H1 (cell line): ENCODE measurements around the gene RNF43. TPM values are rescaled to one million over a fixed set of nuclear protein-coding genes. Genes with fewer than 3 reads are reported as not detected.

Source experiments
- CTCF ChIA-PET: fragments of 300-600 bp; sonication (Branson Sonifier 250); formaldehyde crosslinking; loops from one replicate; lab custom pipeline; 2021; ENCODE audit not compliant: partially characterized antibody; lab: Charles Lee
- POLR2A ChIA-PET: fragments of 300-600 bp; sonication (Branson Sonifier 250); formaldehyde crosslinking; loops from one replicate; lab custom pipeline; 2021; ENCODE audit warnings: inconsistent platforms; ENCODE audit not compliant: partially characterized antibody; lab: Charles Lee
- DNase-seq, 2 experiments: peaks; one replicate each; pipeline versions ENCODE4 v3.0.0 to v3.0.0-alpha.2; 2010 to 2022; ENCODE audit warnings: low spot score in 2 of 2, low read depth in 1 of 2, mixed read lengths in 1 of 2
- FAIRE-seq: peaks from 2 replicates; lab custom pipeline; 2011; peaks lifted over from hg19 to GRCh38; lab: Jason Lieb, UNC
- H2AFZ ChIP-seq: 2 replicates; pipeline ENCODE4 v1.8.1; 2012; ENCODE audit warnings: low read length, inconsistent platforms
- H2AK5ac ChIP-seq: 2 replicates; pipeline ENCODE4 v1.6.1; 2013; ENCODE audit warnings: low read depth, low read length
- H2BK120ac ChIP-seq: replicated peaks from 2 replicates; pipeline ENCODE3; 2013; ENCODE audit warnings: low read depth, low read length, inconsistent platforms
- H2BK12ac ChIP-seq: 2 replicates; pipeline ENCODE4 v1.6.1; 2013; ENCODE audit warnings: low read depth, low read length
- H2BK15ac ChIP-seq: 2 replicates; pipeline ENCODE4 v1.6.1; 2013; ENCODE audit warnings: low read length
- H2BK20ac ChIP-seq: 2 replicates; pipeline ENCODE4 v1.6.1; 2013; ENCODE audit warnings: low read length
- H2BK5ac ChIP-seq: 2 replicates; pipeline ENCODE4 v1.6.1; 2013; ENCODE audit warnings: low read depth, low read length
- H3K14ac ChIP-seq: 2 replicates; pipeline ENCODE4 v1.6.1; 2013; ENCODE audit warnings: inconsistent platforms; ENCODE audit not compliant: insufficient read length
- H3K18ac ChIP-seq: 2 replicates; pipeline ENCODE4 v1.6.1; 2013; ENCODE audit warnings: low read length; ENCODE audit errors: extremely low read depth
- H3K23ac ChIP-seq: 2 replicates; pipeline ENCODE4 v1.6.1; 2013; ENCODE audit warnings: inconsistent platforms; ENCODE audit not compliant: insufficient read length
- H3K23me2 ChIP-seq: 2 replicates; pipeline ENCODE4 v1.6.1; 2013; ENCODE audit warnings: low read depth, low read length
- H3K27ac ChIP-seq: 2 replicates; pipeline ENCODE4 v1.6.1; 2011; ENCODE audit warnings: low read depth, low read length, inconsistent platforms
- H3K27me3 ChIP-seq, 4 experiments: replicated peaks in 1 of 4; 1 replicate in 1 of 4; 2 replicates in 3 of 4; pipeline versions ENCODE4 v1.6.1 to v1.8.1; 2011 to 2013; ENCODE audit warnings: low read length in 3 of 4, mild to moderate bottlenecking in 3 of 4, inconsistent platforms in 2 of 4, mixed read lengths in 2 of 4, moderate library complexity in 1 of 4; ENCODE audit not compliant: control insufficient read depth in 3 of 4, insufficient read depth in 3 of 4; ENCODE audit errors: extremely low read depth in 1 of 4
- H3K36me3 ChIP-seq, 4 experiments: 2 replicates each; pipeline versions ENCODE4 v1.6.1 to v1.8.1; 2011 to 2013; ENCODE audit warnings: mild to moderate bottlenecking in 4 of 4, low read length in 3 of 4, moderate library complexity in 2 of 4, control low read depth in 1 of 4, inconsistent platforms in 1 of 4; ENCODE audit not compliant: insufficient read depth in 4 of 4, control insufficient read depth in 2 of 4
- H3K4ac ChIP-seq: replicated peaks from 2 replicates; pipeline ENCODE3; 2013; ENCODE audit warnings: low read length, low read depth, mixed read lengths, inconsistent platforms; ENCODE audit not compliant: insufficient read length
- H3K4me1 ChIP-seq, 4 experiments: replicated peaks in 1 of 4; 1 replicate in 1 of 4; 2 replicates in 3 of 4; pipeline versions ENCODE4 v1.6.1 to v1.8.1; 2011 to 2013; ENCODE audit warnings: low read length in 3 of 4, inconsistent platforms in 2 of 4, mixed read lengths in 1 of 4; ENCODE audit not compliant: insufficient read depth in 4 of 4, control insufficient read depth in 3 of 4
- H3K4me2 ChIP-seq, 2 experiments: 2 replicates each; pipeline versions ENCODE4 v1.6.1 to v1.8.1; 2011 to 2013; ENCODE audit warnings: low read depth in 2 of 2, low read length in 2 of 2, control low read depth in 1 of 2, inconsistent platforms in 1 of 2, mild to moderate bottlenecking in 1 of 2; ENCODE audit not compliant: insufficient read depth in 1 of 2
- H3K4me3 ChIP-seq, 4 experiments: fragments of 200-600, 300-600 bp in 1 of 4; sonication (generic), shearing (Covaris generic), sonication (Bioruptor Twin) in 1 of 4; 2 replicates each; pipeline versions ENCODE4 v1.5.1 to v1.8.1; 2011 to 2016; ENCODE audit warnings: low read length in 4 of 4, low read depth in 3 of 4, control low read depth in 2 of 4, inconsistent platforms in 2 of 4, mild to moderate bottlenecking in 2 of 4, mixed read lengths in 1 of 4, moderate library complexity in 1 of 4; ENCODE audit not compliant: insufficient read depth in 2 of 4; ENCODE audit errors: extremely low read depth in 1 of 4
- H3K56ac ChIP-seq: replicated peaks from 2 replicates; pipeline ENCODE3; 2013; ENCODE audit warnings: low read depth, mild to moderate bottlenecking, mixed read lengths, low read length, inconsistent platforms; ENCODE audit not compliant: insufficient read length
- H3K79me1 ChIP-seq: 2 replicates; pipeline ENCODE4 v1.6.1; 2013; ENCODE audit warnings: low read depth, low read length, control low read depth
- H3K79me2 ChIP-seq, 2 experiments: 2 replicates each; pipeline versions ENCODE4 v1.6.1 to v1.8.1; 2012 to 2013; ENCODE audit warnings: low read length in 2 of 2, mild to moderate bottlenecking in 2 of 2, inconsistent platforms in 1 of 2; ENCODE audit not compliant: insufficient read depth in 2 of 2, control insufficient read depth in 1 of 2
- H3K9ac ChIP-seq, 4 experiments: replicated peaks in 1 of 4; 1 replicate in 1 of 4; 2 replicates in 3 of 4; pipeline versions ENCODE4 v1.6.1 to v1.8.1; 2011 to 2013; ENCODE audit warnings: low read depth in 3 of 4, low read length in 3 of 4, control low read depth in 2 of 4, mild to moderate bottlenecking in 2 of 4, moderate library complexity in 2 of 4, inconsistent platforms in 1 of 4; ENCODE audit errors: extremely low read depth in 1 of 4
- H3K9me3 ChIP-seq, 2 experiments: 2 replicates each; pipeline versions ENCODE4 v1.6.1 to v1.8.1; 2012 to 2013; ENCODE audit warnings: mild to moderate bottlenecking in 2 of 2, moderate library complexity in 2 of 2, control low read depth in 1 of 2, inconsistent platforms in 1 of 2, low read depth in 1 of 2, low read length in 1 of 2, mixed read lengths in 1 of 2; ENCODE audit not compliant: insufficient read depth in 2 of 2
- H4K20me1 ChIP-seq, 2 experiments: replicated peaks in 1 of 2; 2 replicates each; pipeline versions ENCODE3 to v1.8.1; 2011 to 2013; ENCODE audit warnings: inconsistent platforms in 2 of 2, low read length in 2 of 2, mild to moderate bottlenecking in 1 of 2; ENCODE audit not compliant: insufficient read depth in 2 of 2, control insufficient read depth in 1 of 2
- H4K5ac ChIP-seq: 2 replicates; pipeline ENCODE4 v1.6.1; 2013; ENCODE audit warnings: low read length, low read depth, mixed read lengths, inconsistent platforms; ENCODE audit not compliant: insufficient read length
- H4K8ac ChIP-seq: 2 replicates; pipeline ENCODE4 v1.8.0; 2013; ENCODE audit warnings: mild to moderate bottlenecking, moderate library complexity, low read length, inconsistent platforms; ENCODE audit not compliant: insufficient read depth; ENCODE audit errors: extremely low read depth
- H4K91ac ChIP-seq: replicated peaks from 2 replicates; pipeline ENCODE3; 2013; ENCODE audit warnings: low read length, mixed read lengths, inconsistent platforms; ENCODE audit not compliant: insufficient read length
- ATF2 ChIP-seq: IDR thresholded peaks from 2 replicates; pipeline ENCODE4 v1.6.1; 2012; ENCODE audit warnings: low read length, inconsistent platforms
- BRCA1 ChIP-seq: IDR thresholded peaks from 2 replicates; pipeline ENCODE4 v1.6.1; 2012; ENCODE audit warnings: low read depth, low read length, improper control_type of control experiment
- EGR1 ChIP-seq: IDR thresholded peaks from 2 replicates; pipeline ENCODE4 v1.6.1; 2011; ENCODE audit warnings: low read depth, low read length, borderline replicate concordance
- JUND ChIP-seq: IDR thresholded peaks from 2 replicates; pipeline ENCODE4 v1.6.1; 2011; ENCODE audit warnings: mild to moderate bottlenecking, improper control_type of control experiment, low read length
- KDM1A ChIP-seq: fragments of 200-600, 300-600 bp; sonication (generic); IDR thresholded peaks from 2 replicates; pipeline ENCODE4 v1.7.1; 2016; ENCODE audit warnings: mild to moderate bottlenecking, low read length, borderline replicate concordance
- MAX ChIP-seq: IDR thresholded peaks from 2 replicates; pipeline ENCODE4 v1.6.1; 2012; ENCODE audit warnings: inconsistent platforms
- POLR2AphosphoS5 ChIP-seq: IDR thresholded peaks from 2 replicates; pipeline ENCODE4 v1.6.1; 2011; ENCODE audit warnings: low read depth, low read length
- POU5F1 ChIP-seq: IDR thresholded peaks from 2 replicates; pipeline ENCODE4 v1.6.1; 2011; ENCODE audit warnings: low read depth, mild to moderate bottlenecking, low read length, moderate library complexity
- SIX5 ChIP-seq: IDR thresholded peaks from 2 replicates; pipeline ENCODE4 v1.6.1; 2011; ENCODE audit warnings: mild to moderate bottlenecking, low read depth, low read length
- SP2 ChIP-seq: IDR thresholded peaks from 2 replicates; pipeline ENCODE4 v1.6.1; 2012; ENCODE audit warnings: mild to moderate bottlenecking, low read length, inconsistent platforms
- TAF1 ChIP-seq: IDR thresholded peaks from 2 replicates; pipeline ENCODE4 v1.6.1; 2011; ENCODE audit warnings: mild to moderate bottlenecking, low read depth, low read length
- ZNF274 ChIP-seq: IDR thresholded peaks from 2 replicates; pipeline ENCODE4 v1.7.0; 2012; ENCODE audit warnings: low read length, borderline replicate concordance; ENCODE audit errors: extremely low read depth
- WGBS, 2 experiments: shearing (Covaris generic) in 1 of 2; methylation state at CpG; one replicate each; pipeline versions ENCODE4 v1.1.6 to v1.1.7; 2013 to 2015; ENCODE audit warnings: low lambda C conversion rate in 2 of 2, mixed read lengths in 2 of 2, inconsistent platforms in 1 of 2, low coverage in 1 of 2, missing lambda C conversion rate in 1 of 2; ENCODE audit not compliant: insufficient replicate concordance in 2 of 2, insufficient coverage in 1 of 2, insufficient read length in 1 of 2; ENCODE audit errors: extremely low coverage in 1 of 2, missing lambda C conversion rate in 1 of 2; 5-methylcytosine and 5-hydroxymethylcytosine counted together
- polyA plus RNA-seq, 7 experiments: library from polyadenylated mRNA; depleted of rRNA in 3 of 7; stranded (reverse) in 5 of 7; unstranded in 2 of 7; fragments of >200 nt in 5 of 7; fragments of 200-250 nt in 2 of 7; gene quantifications; 1 replicate in 5 of 7; 2 replicates in 1 of 7; 4 replicates in 1 of 7; pipeline versions ENCODE4 v1.2.1 to v1.2.3, GENCODE V29; 2011 to 2013; ENCODE audit warnings: missing spikeins in 2 of 7, mixed read lengths in 2 of 7
- total RNA-seq: library from RNA; stranded (reverse); fragmentation: NEBNext Ultra II Directional; extraction: Animal tissue kit (Norgen Biotek cat#: 25700); gene quantifications from 2 replicates; pipeline ENCODE4 v1.2.1, GENCODE V29; 2021

The RNF43 gene
- total and polyA plus RNA-seq, 2 of the 8 experiments (the other 6 are each of a cell fraction or from before 2014, with no cell fraction given), result 0.89 to 1.5 TPM

- Histone ChIP-seq H3K4me1 (peaks cover 6 to 15% (median 10%) of the 10 kb centered on the region in 4 experiments; a peak in 5 of 7 replicates), H3K23me2 (no peaks in the 10 kb centered on the region), H4K91ac (no peak overlapping the region), H3K79me1 (no peaks in the 10 kb centered on the region), H3K23ac (no peak overlapping the region), H3K9me3 (no peaks in the 10 kb centered on the region), H3K27ac (no peak overlapping the region), H2BK12ac (no peak overlapping the region; the same call in 1 of the 2 replicates), H3K4me3 (no peak overlapping the region), H2AK5ac (no peak overlapping the region), H3K36me3 (no peaks in the 10 kb centered on the region), H3K4ac (no peak overlapping the region), H3K27me3 (no peaks in the 10 kb centered on the region), H2AFZ (peak overlapping the region; percentile 80; the same call in 1 of the 2 replicates), H2BK5ac (no peak overlapping the region; the same call in 1 of the 2 replicates), H3K9ac (no peak overlapping the region), H4K20me1 (no peaks in the 10 kb centered on the region), H2BK20ac (peak overlapping the region; percentile 53; the same call in 1 of the 2 replicates), H3K79me2 (no peaks in the 10 kb centered on the region), H4K5ac (no peak overlapping the region), H3K4me2 (peak overlapping the region in 1 of 2 experiments; percentile 20; a peak in 2 of 4 replicates), H2BK120ac (no peak overlapping the region), H4K8ac (no peak overlapping the region), H2BK15ac (no peak overlapping the region), H3K18ac (no peak overlapping the region), H3K14ac (no peak overlapping the region), H3K56ac (no peak overlapping the region)
- POLR2A ChIA-PET, result interaction anchor here (0.6 to 1.7 kb wide), 4 partner anchors 19 to 39 kb away, joined by 3 to 9 read pairs (median 4); partner anchors contain the start of gene SUPT4H1
- FAIRE-seq, result no peak
- WGBS, 2 experiments, result 86% methylated on average over 3 of the region's 3 CpGs; no CpG with 5 or more reads in 1 of the 2 experiments
- CTCF ChIA-PET, result interaction anchor here (1.0 to 2.8 kb wide), 6 partner anchors 8 to 69 kb away, joined by 3 to 14 read pairs (median 3); no protein-coding TSS in a partner anchor
- peak in 1 of 2 experiments; percentile 36 for DNase-seq
- TF ChIP-seq KDM1A (no peak), SP2 (no peak), ZNF274 (no peak), ATF2 (no peak), TAF1 (no peak), BRCA1 (no peak), MAX (no peak), EGR1 (no peak), POLR2AphosphoS5 (no peak), POU5F1 (no peak), JUND (no peak), SIX5 (no peak)
These were observed 40.2 kb downstream of the RNF43 start for GRCh38 chr17:58377093-58377601.
